Right lobe of liver (tissue), 6 donors: Measurements from ENCODE around the gene ATAD3C. TPM values are rescaled to one million over a fixed set of nuclear protein-coding genes. Genes with fewer than 3 reads are reported as not detected.
A peak's percentile ranks its signal among the peaks of the same experiment; 100 is the strongest.
"Not testable (repeated sequence)": the region's sequence is repeated elsewhere in the genome, so short reads cannot be mapped to it uniquely, and the experiment has no call there.

ENCODE experiments used
- ATAC-seq, 4 donors: fragments of 200-7000 bp; cut with Tn5 transposase; one replicate each; pipeline ENCODE4 v1.9.1; 2020; ENCODE audit warnings: mild to moderate bottlenecking in 4 of 4, moderate library complexity in 4 of 4
- DNase-seq, 3 donors: peaks; one replicate each; pipeline ENCODE4 v3.0.0-alpha.2; 2020
- H3K27ac ChIP-seq, 3 donors: fragments of 200-600 bp; one replicate each; pipeline ENCODE4 v1.8.0; 2022
- H3K27me3 ChIP-seq, 2 donors: fragments of 200-600 bp; one replicate each; pipeline ENCODE4 v1.8.0; 2022
- H3K36me3 ChIP-seq, 4 donors: fragments of 200-600 bp; sonication (generic) in 1 of 4; one replicate each; pipeline versions ENCODE4 v1.5.1 to v1.8.0; 2017 to 2022; ENCODE audit warnings: control low read depth in 1 of 4
- H3K4me1 ChIP-seq, 4 donors: fragments of 200-600 bp; sonication (generic) in 1 of 4; one replicate each; pipeline versions ENCODE4 v1.5.1 to v1.8.0; 2017 to 2022; ENCODE audit warnings: control low read depth in 1 of 4
- H3K4me3 ChIP-seq, 3 donors: fragments of 200-600 bp; one replicate each; pipeline ENCODE4 v1.8.0; 2022
- H3K9me3 ChIP-seq, 4 donors: fragments of 200-600 bp; sonication (generic) in 1 of 4; one replicate each; pipeline versions ENCODE4 v1.5.1 to v1.8.0; 2017 to 2022; ENCODE audit warnings: control low read depth in 1 of 4
- CTCF ChIP-seq, 4 donors: fragments of 200-600 bp in 3 of 4; fragments of 450-650 bp in 1 of 4; IDR thresholded peaks; one replicate each; pipeline versions ENCODE4 v1.5.1 to v1.8.0; 2016 to 2022; ENCODE audit warnings: antibody characterized with exemption in 4 of 4, mild to moderate bottlenecking in 2 of 4
- POLR2A ChIP-seq: fragments of 450-650 bp; IDR thresholded peaks from one replicate; pipeline ENCODE4 v1.6.1; 2017; ENCODE audit warnings: antibody characterized with exemption, mild to moderate bottlenecking
- WGBS: methylation state at CpG from one replicate; pipeline ENCODE4 v1.1.6; 2018; ENCODE audit warnings: low coverage, low lambda C conversion rate; ENCODE audit not compliant: insufficient coverage; ENCODE audit errors: missing lambda C conversion rate; 5-methylcytosine and 5-hydroxymethylcytosine counted together
- intact Hi-C, 2 donors: fragments of 100-400 bp; cut with DNase I; formaldehyde crosslinking; loops; one replicate each; pipeline versions ENCODE4 v1.11.2 to v1.14.1; 2022
- total RNA-seq, 6 experiments: library from RNA; depleted of rRNA in 2 of 6; stranded (reverse); fragments of >200 nt in 2 of 6; fragmentation: NEBNext Ultra II Directional in 3 of 6; extraction: Animal tissue kit (Norgen Biotek cat#: 25700) in 3 of 6; gene quantifications; one replicate each; pipeline versions ENCODE4 v1.1.0 to v1.2.4, GENCODE V29; 2016 to 2023
- donor health status: DM: no; HTN: yes; CAD: no.
- donor health status: DM: no; HTN: no; CAD: no.
- donor health status: DM: no; HTN: no; CAD: no.
- donor health status: DM: no; HTN: yes; CAD: no.
- donor health status: DM: no; HTN: yes; CAD: no.

Gene ATAD3C
- total RNA-seq, 6 experiments from 2014 or later = 0.74 to 3.1 (median 1.9) TPM

GRCh38 chr1:1401457-1402010, 48.0 kb upstream of the ATAD3C start:
- 53% methylated on average over 6 of the region's 7 CpGs for WGBS
- Histone ChIP-seq H3K9me3 (no peaks in the 10 kb centered on the region), H3K36me3 (peaks cover 0 to 50% (median 12%) of the 10 kb centered on the region in 4 donors), H3K27me3 (no peaks in the 10 kb centered on the region), H3K4me1 (peaks cover 0 to 59% (median 17%) of the 10 kb centered on the region in 4 donors), H3K27ac (peak overlapping the region in 2 of 3 donors; percentile 76 to 81), H3K4me3 (peak overlapping the region; percentile 99 to 100 (median 100))
- DNase-seq (no peak), ATAC-seq (no peak)
- no peak for TF ChIP-seq POLR2A
- no peak for TF ChIP-seq CTCF (IDR thresholded peaks at IDR 0.05)
- intact Hi-C loops = no loop called here

- DNase-seq (peak in 1 of 3 donors; percentile 42), ATAC-seq (peak in 1 of 4 donors; percentile 5)
- WGBS = 32% methylated on average over 13 of the region's 20 CpGs
Observed at GRCh38 chr1:1402072-1402900, 47.2 kb upstream of the ATAD3C start.

GRCh38 chr1:1402901-1403392, 46.5 kb upstream of the ATAD3C start:
- WGBS = 77% methylated on average over 8 of the region's 9 CpGs
- DNase-seq, H3K4me3 ChIP-seq, intact Hi-C loops, H3K9me3 ChIP-seq, ATAC-seq, H3K27me3 ChIP-seq, H3K27ac ChIP-seq: not testable (repeated sequence)
- Histone ChIP-seq H3K4me1 (peaks cover 0 to 56% (median 15%) of the 10 kb centered on the region in 4 donors), H3K36me3 (peaks cover 0 to 36% (median 7%) of the 10 kb centered on the region in 4 donors)

More at GRCh38 chr1:1402072-1402900, 47.2 kb upstream of the ATAD3C start:
- Histone ChIP-seq H3K9me3 (no peaks in the 10 kb centered on the region), H3K4me3 (peak overlapping the region in 2 of 3 donors; percentile 99 to 100), H3K27me3 (no peaks in the 10 kb centered on the region), H3K36me3 (peaks cover 0 to 43% (median 9%) of the 10 kb centered on the region in 4 donors), H3K27ac (peak overlapping the region in 1 of 3 donors; percentile 81), H3K4me1 (peaks cover 0 to 59% (median 17%) of the 10 kb centered on the region in 4 donors)
- intact Hi-C loops = no loop called here
- TF ChIP-seq CTCF (IDR thresholded peaks at IDR 0.05) (peak; percentile 35 to 57 (median 46)), POLR2A (no peak)

- Histone ChIP-seq H3K9me3 (no peaks in the 10 kb centered on the region), H3K4me1 (peaks cover 0 to 59% (median 19%) of the 10 kb centered on the region in 4 donors), H3K36me3 (peaks cover 0 to 36% (median 7%) of the 10 kb centered on the region in 4 donors), H3K27ac (no peak overlapping the region), H3K27me3 (no peaks in the 10 kb centered on the region), H3K4me3 (no peak overlapping the region)
- ATAC-seq (no peak), DNase-seq (no peak)
- TF ChIP-seq POLR2A (no peak), CTCF (IDR thresholded peaks at IDR 0.05) (no peak)
- 77% methylated on average over 5 of the region's 7 CpGs for WGBS
- intact Hi-C loops = no loop called here
Observed at GRCh38 chr1:1403653-1404052, 45.8 kb upstream of the ATAD3C start.
